Osteocyte (in vitro differentiated cells): ENCODE results near the gene ADAR. TPM values are rescaled to one million over a fixed set of nuclear protein-coding genes. Genes with fewer than 3 reads are reported as not detected.

Experiments
- DNase-seq: peaks from one replicate; pipeline ENCODE4 v3.0.0; 2021; ENCODE audit warnings: mixed read lengths; ENCODE audit not compliant: unreplicated experiment; ENCODE audit errors: extremely low spot score
- H3K27ac Mint-ChIP-seq: one replicate; pipeline ENCODE4 v1.8.0; 2021; ENCODE audit warnings: mild to moderate bottlenecking, mixed read lengths; ENCODE audit not compliant: unreplicated experiment
- H3K27me3 Mint-ChIP-seq: one replicate; pipeline ENCODE4 v1.8.0; 2021; ENCODE audit warnings: mixed read lengths; ENCODE audit not compliant: unreplicated experiment
- H3K36me3 Mint-ChIP-seq: one replicate; pipeline ENCODE4 v1.8.0; 2021; ENCODE audit warnings: mixed read lengths; ENCODE audit not compliant: unreplicated experiment
- H3K4me1 Mint-ChIP-seq: one replicate; pipeline ENCODE4 v1.8.0; 2021; ENCODE audit warnings: mixed read lengths; ENCODE audit not compliant: unreplicated experiment
- H3K4me3 Mint-ChIP-seq: one replicate; pipeline ENCODE4 v1.8.0; 2021; ENCODE audit warnings: mild to moderate bottlenecking, moderate library complexity, mixed read lengths; ENCODE audit not compliant: unreplicated experiment
- H3K9me3 Mint-ChIP-seq: one replicate; pipeline ENCODE4 v1.8.0; 2021; ENCODE audit warnings: mixed read lengths; ENCODE audit not compliant: unreplicated experiment
- CTCF ChIP-seq: fragments of 200-600 bp; sonication (generic); IDR thresholded peaks from 2 replicates; pipeline ENCODE4 v1.5.0; 2021; ENCODE audit warnings: antibody characterized with exemption, mild to moderate bottlenecking, moderate library complexity
- total RNA-seq: library from RNA; stranded (reverse); gene quantifications from 2 replicates; pipeline ENCODE4 v1.2.1, GENCODE V29; 2021

Gene ADAR
- total RNA-seq, 1 donor from 2014 or later = 188 TPM

GRCh38 chr1:154622503-154623039 lies 14.6 kb upstream of the ADAR start:
- H3K27ac Mint-ChIP-seq = no peak overlapping the region
- H3K36me3 Mint-ChIP-seq = no peaks in the 10 kb centered on the region
- no peaks in the 10 kb centered on the region for H3K9me3 Mint-ChIP-seq
- H3K4me1 Mint-ChIP-seq = peaks cover 29% of the 10 kb centered on the region
- no peaks in the 10 kb centered on the region for H3K27me3 Mint-ChIP-seq
- H3K4me3 Mint-ChIP-seq = no peak overlapping the region
- no peak for DNase-seq
- no peak for TF ChIP-seq CTCF

DNA sequence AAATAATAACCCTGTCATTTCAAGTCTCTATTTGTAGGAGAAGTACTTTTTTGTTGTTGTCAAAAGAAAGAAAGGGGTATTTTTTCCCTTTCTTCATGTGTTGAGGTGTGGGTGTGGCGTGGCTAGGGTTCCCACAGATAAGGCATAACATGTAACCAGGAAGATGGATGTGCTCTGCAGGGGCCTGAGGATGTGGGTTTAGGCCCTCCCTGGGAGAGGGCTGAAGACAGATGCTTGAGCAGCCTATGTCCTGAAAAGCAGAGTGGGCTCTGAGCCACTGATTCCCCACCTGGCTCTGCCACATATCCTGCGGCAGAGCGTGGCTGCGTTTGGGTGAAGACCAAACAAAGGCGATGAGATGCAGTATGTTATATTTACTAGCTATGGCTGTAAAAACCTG lies 13.9 kb upstream of the ADAR start:
- TF ChIP-seq CTCF = no peak
- Mint-ChIP-seq H3K27me3 (no peaks in the 10 kb centered on the region), H3K4me1 (peaks cover 26% of the 10 kb centered on the region), H3K36me3 (no peaks in the 10 kb centered on the region), H3K4me3 (no peak overlapping the region), H3K9me3 (no peaks in the 10 kb centered on the region), H3K27ac (no peak overlapping the region)
- DNase-seq = no peak

DNA sequence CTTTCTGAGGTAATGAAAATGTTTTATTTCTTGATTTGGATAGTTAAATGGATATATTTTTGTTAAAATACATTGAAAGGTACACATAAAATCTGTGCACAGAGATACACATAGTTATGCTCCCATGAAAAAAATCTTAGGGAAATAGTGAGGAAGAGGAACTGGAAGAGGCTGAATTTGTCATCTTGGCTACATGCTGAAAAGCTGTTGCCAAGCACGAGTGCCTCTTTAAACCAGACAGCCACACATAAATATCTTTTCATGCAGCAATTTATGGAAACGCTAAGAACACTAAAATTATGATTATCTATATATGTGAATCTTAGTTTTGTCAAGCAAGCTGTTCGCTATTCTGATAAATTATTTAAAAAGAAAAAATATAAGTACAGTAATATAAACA lies 12.8 kb upstream of the ADAR start:
- Mint-ChIP-seq H3K4me3 (no peak overlapping the region), H3K4me1 (peaks cover 17% of the 10 kb centered on the region), H3K27ac (no peak overlapping the region), H3K9me3 (no peaks in the 10 kb centered on the region), H3K27me3 (no peaks in the 10 kb centered on the region), H3K36me3 (no peaks in the 10 kb centered on the region)
- TF ChIP-seq CTCF = no peak
- no peak for DNase-seq

GRCh38 chr1:154619181-154619948 lies 11.4 kb upstream of the ADAR start:
- no peaks in the 10 kb centered on the region for H3K27me3 Mint-ChIP-seq
- H3K36me3 Mint-ChIP-seq = no peaks in the 10 kb centered on the region
- DNase-seq = no peak
- no peak for TF ChIP-seq CTCF
- no peak overlapping the region for H3K4me3 Mint-ChIP-seq
- H3K4me1 Mint-ChIP-seq = peaks cover 8% of the 10 kb centered on the region
- H3K9me3 Mint-ChIP-seq = no peaks in the 10 kb centered on the region
- no peak overlapping the region for H3K27ac Mint-ChIP-seq

- no peaks in the 10 kb centered on the region for H3K9me3 Mint-ChIP-seq
- no peak for TF ChIP-seq CTCF
- no peaks in the 10 kb centered on the region for H3K36me3 Mint-ChIP-seq
- H3K4me3 Mint-ChIP-seq = no peak overlapping the region
- H3K4me1 Mint-ChIP-seq = peaks cover 2% of the 10 kb centered on the region
- DNase-seq = no peak
- no peak overlapping the region for H3K27ac Mint-ChIP-seq
- no peaks in the 10 kb centered on the region for H3K27me3 Mint-ChIP-seq
These were observed 8.8 kb upstream of the ADAR start for GRCh38 chr1:154616659-154617345.
